Suppressor macrophage treated with lipopolysaccharide for 1 hour (primary cell): ENCODE measurements around the gene TMEM245.
A peak's percentile ranks its signal among the peaks of the same experiment; 100 is the strongest.

ENCODE experiments used
- DNase-seq, 3 donors: peaks; one replicate each; pipeline ENCODE4 v3.0.0-alpha.2; 2020 to 2022

TMEM245 gene

DNA sequence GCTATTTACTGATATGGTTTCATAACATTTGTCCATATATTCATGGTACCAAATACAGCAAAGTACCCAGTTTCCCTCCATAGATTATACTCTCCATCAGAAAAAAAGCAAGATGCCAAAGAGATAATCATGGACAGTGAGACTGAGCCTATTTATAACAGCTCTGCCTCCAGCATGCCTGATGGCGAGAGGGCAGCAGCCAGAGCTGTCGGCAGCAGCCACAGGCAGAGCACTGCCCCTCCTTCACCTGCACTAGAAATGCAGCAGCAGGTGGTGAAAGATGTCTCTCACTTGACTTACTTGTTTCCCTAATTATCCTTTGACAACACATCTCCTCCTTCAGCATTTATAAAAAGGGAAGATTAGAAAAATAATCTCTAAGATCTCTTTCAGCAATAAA lies 138.9 kb downstream of the TMEM245 start:
- no peak for DNase-seq

DNA sequence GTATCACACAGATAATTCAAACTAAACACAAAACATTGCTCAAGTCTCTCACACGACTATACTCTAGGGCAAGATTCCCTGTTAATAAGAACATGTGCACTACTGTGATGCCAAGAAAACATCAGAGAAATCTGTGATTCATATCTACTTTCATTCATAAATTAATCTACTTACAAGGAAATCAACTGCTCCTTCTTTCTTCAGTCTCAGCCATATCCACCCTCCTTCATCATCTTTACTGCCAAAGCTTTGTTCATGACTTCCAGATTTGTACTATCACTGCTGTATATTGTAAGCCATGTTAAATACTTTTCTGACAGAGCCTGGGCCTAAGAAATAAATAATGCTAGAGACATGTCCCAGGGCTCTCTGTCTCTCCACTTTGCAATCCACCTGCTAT lies 141.5 kb downstream of the TMEM245 start:
- no peak for DNase-seq

DNA sequence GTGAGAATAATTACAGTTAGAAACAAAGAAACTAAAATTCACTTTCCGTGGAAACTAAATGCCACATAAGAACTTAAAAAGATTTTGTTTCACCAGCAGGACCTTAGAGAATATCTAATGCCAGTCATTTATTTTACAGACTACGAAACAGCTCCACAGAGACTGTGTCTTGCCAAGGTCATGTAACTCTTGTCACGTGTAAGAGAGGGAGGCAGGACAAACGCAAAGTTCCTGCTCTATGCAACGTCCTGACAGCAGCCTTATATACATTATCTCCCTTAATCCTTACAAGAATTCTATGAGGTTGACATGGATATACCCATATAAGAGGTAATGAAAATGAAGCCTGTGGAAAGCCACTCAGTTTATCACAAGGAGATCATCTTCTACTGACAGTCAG lies 145.9 kb downstream of the TMEM245 start:
- no peak for DNase-seq

DNA sequence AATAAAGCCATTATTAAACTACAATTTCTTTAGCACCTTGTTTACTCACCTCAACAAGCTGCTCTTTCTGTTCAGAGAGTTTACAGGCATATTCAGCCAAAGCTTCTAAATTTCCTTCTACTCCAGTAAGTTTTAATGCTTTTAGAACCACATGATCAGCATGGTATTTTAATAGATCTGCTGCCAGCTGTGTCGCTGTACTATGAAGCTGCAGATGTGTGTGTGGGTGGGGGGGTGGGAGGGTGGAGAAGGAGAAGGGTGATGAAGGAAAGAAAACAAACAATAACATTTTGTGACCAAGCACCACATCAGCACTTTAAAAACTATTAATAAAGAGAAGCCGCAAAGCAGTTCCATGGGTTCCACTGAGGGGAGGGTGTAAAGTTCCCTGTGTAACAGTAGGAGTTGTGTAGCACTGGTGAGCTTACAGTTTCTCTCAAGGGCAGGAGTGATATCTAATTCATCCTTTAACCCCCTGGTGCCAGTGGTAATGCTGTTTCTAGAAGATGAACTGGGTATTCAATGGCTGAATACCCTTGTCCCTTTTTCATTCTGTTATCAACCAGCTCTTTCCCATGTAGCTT lies 147.0 kb downstream of the TMEM245 start:
- DNase-seq: no peak

DNA sequence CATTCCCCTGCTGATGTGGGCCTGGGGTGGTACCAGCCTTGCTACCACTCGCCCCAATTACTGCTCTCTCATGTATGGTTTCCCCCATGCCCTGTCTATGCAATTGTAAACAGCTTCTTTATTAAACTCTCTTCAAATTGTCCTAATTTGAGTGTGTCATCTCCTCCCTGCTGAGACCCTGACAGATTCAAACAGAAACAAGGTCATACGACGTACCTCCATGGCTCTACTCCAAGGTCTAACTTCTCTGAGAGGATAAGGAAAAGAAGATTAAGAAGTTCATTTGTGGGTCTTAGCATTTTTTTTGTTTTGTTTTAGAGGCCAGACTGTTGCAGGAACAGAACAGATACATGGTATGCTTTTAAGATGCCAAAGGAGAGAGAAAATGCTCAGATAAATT lies 147.6 kb downstream of the TMEM245 start:
- no peak for DNase-seq

DNA sequence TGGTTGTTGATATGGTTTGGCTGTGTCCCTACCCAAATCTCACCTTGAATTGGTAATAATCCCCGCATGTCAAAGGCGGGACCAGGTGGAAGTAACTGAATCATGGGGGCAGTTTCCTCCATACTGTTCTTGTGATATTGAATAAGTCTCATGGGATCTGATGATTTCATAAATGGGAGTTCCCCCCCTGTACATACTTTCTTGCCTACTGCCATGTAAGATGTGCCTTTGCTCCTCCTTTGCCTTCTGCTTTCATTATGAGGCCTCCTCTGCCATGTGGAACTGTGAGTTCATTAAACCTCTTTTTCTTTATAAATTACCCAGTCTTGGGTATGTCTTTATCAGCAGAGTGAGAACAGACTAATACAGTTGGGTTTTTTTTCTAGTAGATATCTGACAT lies 148.4 kb downstream of the TMEM245 start:
- peak; percentile 12 to 23 (median 18) for DNase-seq

DNA sequence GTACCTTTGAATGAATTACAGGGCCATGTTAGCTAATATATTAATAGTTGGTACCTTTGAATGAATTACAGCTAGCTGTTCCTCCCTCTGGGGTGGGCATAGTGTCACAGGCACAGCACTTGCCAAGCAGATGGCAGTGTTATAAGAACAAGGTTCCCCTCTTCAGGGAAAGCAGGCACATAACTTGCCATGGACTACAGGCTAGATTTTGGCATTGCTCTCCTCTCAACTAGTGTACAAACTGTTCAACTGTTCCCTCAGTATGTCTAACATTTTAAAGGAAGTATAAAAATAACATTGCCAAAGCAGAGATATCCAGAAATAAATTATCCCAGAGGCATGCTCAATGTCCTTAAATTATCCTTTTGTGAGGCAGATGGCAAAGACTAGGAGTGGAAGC lies 151.8 kb downstream of the TMEM245 start:
- DNase-seq: no peak
